HEK293T (cell line): ENCODE data around the gene ZBTB4.

Experiments used
- CTCF ChIA-PET: fragments of 350-600 bp; formaldehyde crosslinking; extraction: SDS; loops from one replicate; lab custom pipeline; 2021; ENCODE audit warnings: antibody characterized with exemption, inconsistent platforms; lab: Yijun Ruan, JAX
- POLR2A ChIA-PET: fragments of 350-600 bp; formaldehyde crosslinking; extraction: SDS; loops from one replicate; lab custom pipeline; 2020; ENCODE audit warnings: antibody characterized with exemption, inconsistent platforms; lab: Yijun Ruan, JAX
- DNase-seq: peaks from one replicate; pipeline ENCODE4 v3.0.0; 2012; ENCODE audit warnings: mixed read lengths; ENCODE audit errors: extremely low spot score
- ARNT ChIP-seq: fragments of 450-650 bp; IDR thresholded peaks from 2 replicates; pipeline ENCODE4 v1.6.1; 2017; ENCODE audit warnings: mild to moderate bottlenecking
- BHLHE40 ChIP-seq: fragments of 450-650 bp; IDR thresholded peaks from 2 replicates; pipeline ENCODE4 v1.6.1; 2016; ENCODE audit warnings: mild to moderate bottlenecking, moderate library complexity, borderline replicate concordance
- CTBP1 ChIP-seq: fragments of 450-650 bp; IDR thresholded peaks from 2 replicates; pipeline ENCODE4 v1.6.1; 2016; ENCODE audit warnings: borderline replicate concordance
- ELF4 ChIP-seq: fragments of 450-650 bp; IDR thresholded peaks from 2 replicates; pipeline ENCODE4 v1.6.1; 2017; ENCODE audit warnings: antibody characterized with exemption
- FOXA1 ChIP-seq: fragments of 450-650 bp; IDR thresholded peaks from 2 replicates; pipeline ENCODE4 v1.6.1; 2016; ENCODE audit warnings: mild to moderate bottlenecking
- FOXK2 ChIP-seq: fragments of 450-650 bp; IDR thresholded peaks from 2 replicates; pipeline ENCODE4 v1.6.1; 2016; ENCODE audit warnings: mild to moderate bottlenecking
- FOXM1 ChIP-seq: fragments of 450-650 bp; IDR thresholded peaks from 2 replicates; pipeline ENCODE4 v1.6.1; 2017; ENCODE audit warnings: mild to moderate bottlenecking, borderline replicate concordance
- HDGF ChIP-seq: fragments of 450-650 bp; IDR thresholded peaks from 2 replicates; pipeline ENCODE4 v1.6.1; 2017; ENCODE audit warnings: antibody characterized with exemption, borderline replicate concordance
- L3MBTL2 ChIP-seq: fragments of 450-650 bp; conservative IDR thresholded peaks from 2 replicates; pipeline ENCODE4 v1.6.1; 2016; ENCODE audit warnings: mild to moderate bottlenecking
- LEF1 ChIP-seq: fragments of 450-650 bp; IDR thresholded peaks from 2 replicates; pipeline ENCODE4 v1.6.1; 2017; ENCODE audit warnings: mild to moderate bottlenecking, borderline replicate concordance
- NFRKB ChIP-seq: fragments of 450-650 bp; IDR thresholded peaks from 2 replicates; pipeline ENCODE4 v1.6.1; 2016; ENCODE audit warnings: mild to moderate bottlenecking, moderate library complexity
- PKNOX1 ChIP-seq: fragments of 450-650 bp; IDR thresholded peaks from 2 replicates; pipeline ENCODE4 v1.6.1; 2016
- SP1 ChIP-seq: fragments of 450-650 bp; IDR thresholded peaks from 2 replicates; pipeline ENCODE4 v1.6.1; 2017
- SUZ12 ChIP-seq: fragments of 450-650 bp; IDR thresholded peaks from 2 replicates; pipeline ENCODE4 v1.6.1; 2016; ENCODE audit warnings: mild to moderate bottlenecking
- TARDBP ChIP-seq: fragments of 450-650 bp; IDR thresholded peaks from 2 replicates; pipeline ENCODE4 v1.6.1; 2016
- ZNF384 ChIP-seq: fragments of 450-650 bp; IDR thresholded peaks from 2 replicates; pipeline ENCODE4 v1.6.1; 2016

ZBTB4 gene

GRCh38 chr17:7459961-7460545 is 19.4 kb downstream of the ZBTB4 start:
- no peak for DNase-seq
- ChIA-PET CTCF (no interaction called here), POLR2A (interaction anchor here (1.2 kb wide), 1 partner anchor 17 kb away, joined by 3 read pairs; no protein-coding TSS in a partner anchor)
- TF ChIP-seq ARNT (no peak), FOXA1 (no peak), PKNOX1 (no peak), TARDBP (no peak), ELF4 (no peak), FOXK2 (no peak)

- ChIA-PET CTCF (no interaction called here), POLR2A (no interaction called here)
- no peak for DNase-seq
- TF ChIP-seq TARDBP, result no peak
- no peak for TF ChIP-seq NFRKB
- no peak for TF ChIP-seq SP1
- no peak for TF ChIP-seq HDGF
- TF ChIP-seq FOXA1, result no peak
- TF ChIP-seq ELF4, result no peak
- TF ChIP-seq SUZ12, result no peak
- no peak for TF ChIP-seq FOXK2
- no peak for TF ChIP-seq FOXM1
- no peak for TF ChIP-seq PKNOX1
- TF ChIP-seq BHLHE40, result no peak
Observed at GRCh38 chr17:7448461-7448860, 31.0 kb downstream of the ZBTB4 start.

GRCh38 chr17:7445619-7445968 is 33.8 kb downstream of the ZBTB4 start:
- ChIA-PET CTCF (interaction anchor here (0.6 to 1.1 kb wide), 2 partner anchors 9 to 90 kb away, joined by 3 read pairs; partner anchors contain the start of gene TMEM95), POLR2A (interaction anchor here (1.1 to 4.1 kb wide), 9 partner anchors 8 to 115 kb away, joined by 3 to 18 read pairs (median 6); partner anchors contain the start of genes POLR2A, TMEM102 and TMEM256)
- peak; percentile 32 for DNase-seq
- TF ChIP-seq L3MBTL2 (no peak), FOXA1 (no peak), TARDBP (no peak), SP1 (no peak), ARNT (no peak), NFRKB (no peak), LEF1 (no peak), BHLHE40 (no peak), HDGF (no peak), FOXK2 (no peak), CTBP1 (no peak), FOXM1 (no peak), ZNF384 (no peak), SUZ12 (no peak), ELF4 (no peak), PKNOX1 (no peak)

- ChIA-PET CTCF (interaction anchor here (1.0 to 1.5 kb wide), 3 partner anchors 10 to 115 kb away, joined by 3 to 6 read pairs (median 4); partner anchors contain the start of genes TMEM102 and TMEM95), POLR2A (interaction anchor here (0.9 to 4.1 kb wide), 13 partner anchors 9 to 116 kb away, joined by 3 to 18 read pairs (median 5); partner anchors contain the start of genes POLR2A, SPEM2, TMEM102 and TMEM256)
- peak; percentile 40 for DNase-seq
- peak; percentile 47; the same call in 1 of the 2 replicates for TF ChIP-seq PKNOX1
- TF ChIP-seq TARDBP, result no peak
Observed at GRCh38 chr17:7444682-7445618, 34.5 kb downstream of the ZBTB4 start, which contains the start of gene CHRNB1. CHRNB1 (plus strand) TSS chr17:7445061; CDS start chr17:7445128, 67 bp downstream.
